Motor neuron (in vitro differentiated cells): ENCODE data around the gene SYCP2. TPM values are rescaled to one million over a fixed set of nuclear protein-coding genes. Genes with fewer than 3 reads are reported as not detected.
"Not testable (repeated sequence)": the region's sequence is repeated elsewhere in the genome, so short reads cannot be mapped to it uniquely, and the experiment has no call there.

Experiments used
- ATAC-seq, 8 experiments: fragments of 200-7000 bp; cut with Tn5 transposase; replicated peaks in 6 of 8; 2 replicates each; pipeline ENCODE4 v1.8.0; 2021; ENCODE audit warnings: mild to moderate bottlenecking in 8 of 8, moderate library complexity in 8 of 8
- H3K27ac ChIP-seq, 2 donors: fragments of 250-450 bp; sonication (Bioruptor Pico); 2 replicates each; pipeline ENCODE4 v1.9.0; 2021; ENCODE audit warnings: antibody characterized with exemption in 2 of 2, mild to moderate bottlenecking in 2 of 2, moderate library complexity in 1 of 2
- H3K4me1 ChIP-seq, 2 donors: fragments of 250-450 bp; sonication (Bioruptor Pico); replicated peaks in 1 of 2; 2 replicates each; pipeline ENCODE4 v1.6.1; 2021; ENCODE audit warnings: antibody characterized with exemption in 2 of 2, mild to moderate bottlenecking in 2 of 2, moderate library complexity in 1 of 2
- H3K4me3 ChIP-seq, 5 donors: fragments of 250-450 bp; sonication (Bioruptor Pico); 2 replicates each; pipeline ENCODE4 v1.9.0; 2021; ENCODE audit warnings: antibody characterized with exemption in 5 of 5, mild to moderate bottlenecking in 5 of 5, moderate library complexity in 4 of 5
- WGBS, 10 experiments: fragments of 450-650 bp; shearing (Covaris generic); methylation state at CpG; one replicate each; pipeline ENCODE4 v1.0.0; 2022; 5-methylcytosine and 5-hydroxymethylcytosine counted together
- in situ Hi-C, 9 experiments: fragments of 400-800 bp; cut with MboI; loops; one replicate each; pipeline ENCODE4 v1.15.0; 2021; ENCODE audit warnings: low sequenced_read_pairs in 9 of 9, low pct_unique_long_range_greater_than_20kb in 2 of 9; ENCODE audit not compliant: unreplicated experiment in 9 of 9
- total RNA-seq, 8 experiments: library from RNA; unstranded; fragments of 300-600 nt; gene quantifications; 2 replicates each; pipeline versions ENCODE4 v1.2.3 to v1.2.4, GENCODE V29; 2022

SYCP2 gene
- total RNA-seq, 8 experiments from 2014 or later: 0.63 to 6.5 (median 1.7) TPM

GRCh38 chr20:59957568-59957967 lies 24.1 kb upstream of the SYCP2 start:
- in situ Hi-C loops, H3K4me3 ChIP-seq, ATAC-seq, H3K27ac ChIP-seq: not testable (repeated sequence)
- peaks cover 5 to 15% of the 10 kb centered on the region in 2 donors for H3K4me1 ChIP-seq

- WGBS, 10 experiments: 50 to 100% (median 82%) methylated on average over 2 to 6 of the region's 8 CpGs; no CpG with 5 or more reads in 2 of the 10 experiments
- Histone ChIP-seq H3K4me1 (peaks cover 0 to 3% of the 10 kb centered on the region in 2 donors), H3K27ac (no peak overlapping the region), H3K4me3 (no peak overlapping the region)
- in situ Hi-C loops: no loop called here
- ATAC-seq: peak; percentile 65 to 95 (median 92)
Measured at GRCh38 chr20:59955131-59955796, 21.8 kb upstream of the SYCP2 start.

GRCh38 chr20:59954718-59955117 lies 21.3 kb upstream of the SYCP2 start:
- in situ Hi-C loops: no loop called here
- H3K4me1 ChIP-seq: peaks cover 0 to 3% of the 10 kb centered on the region in 2 donors
- ATAC-seq: no peak
- WGBS, 10 experiments: 86 to 100% (median 92%) methylated on average over 1 to 2 of the region's 4 CpGs; no CpG with 5 or more reads in 7 of the 10 experiments
- H3K4me3 ChIP-seq: no peak overlapping the region
- no peak overlapping the region for H3K27ac ChIP-seq

GRCh38 chr20:59949911-59950310 lies 16.5 kb upstream of the SYCP2 start:
- in situ Hi-C loops: no loop called here

GRCh38 chr20:59948828-59949720 lies 15.6 kb upstream of the SYCP2 start:
- in situ Hi-C loops: no loop called here
- Histone ChIP-seq H3K4me1 (peaks cover 7 to 42% of the 10 kb centered on the region in 2 donors), H3K4me3 (no peak overlapping the region), H3K27ac (no peak overlapping the region)
- ATAC-seq: peak in 4 of 8 experiments; percentile 19 to 54 (median 44)
- WGBS, 10 experiments: 11 to 57% (median 40%) methylated on average over 3 to 7 of the region's 7 CpGs; no CpG with 5 or more reads in 1 of the 10 experiments

More at GRCh38 chr20:59949911-59950310, 16.5 kb upstream of the SYCP2 start:
- no peak for ATAC-seq
- Histone ChIP-seq H3K4me3 (no peak overlapping the region), H3K4me1 (peaks cover 7 to 34% of the 10 kb centered on the region in 2 donors), H3K27ac (no peak overlapping the region)
- WGBS, 10 experiments: 67 to 98% (median 93%) methylated on average over 1 to 6 of the region's 6 CpGs

GRCh38 chr20:59948212-59948611 lies 14.8 kb upstream of the SYCP2 start:
- WGBS, 10 experiments: 17 to 100% (median 83%) methylated on average over 1 of the region's 1 CpG; no CpG with 5 or more reads in 3 of the 10 experiments

GRCh38 chr20:59947376-59947775 lies 13.9 kb upstream of the SYCP2 start:
- ATAC-seq: no peak
- H3K27ac ChIP-seq: no peak overlapping the region
- no peak overlapping the region for H3K4me3 ChIP-seq
- WGBS, 10 experiments: 66 to 100% (median 94%) methylated on average over 1 to 8 of the region's 8 CpGs; no CpG with 5 or more reads in 2 of the 10 experiments
- in situ Hi-C loops: no loop called here
- peaks cover 7 to 59% of the 10 kb centered on the region in 2 donors for H3K4me1 ChIP-seq

More at GRCh38 chr20:59948212-59948611, 14.8 kb upstream of the SYCP2 start:
- ATAC-seq: no peak
- H3K27ac ChIP-seq: no peak overlapping the region
- H3K4me3 ChIP-seq: no peak overlapping the region
- in situ Hi-C loops: no loop called here
- H3K4me1 ChIP-seq: peaks cover 7 to 51% of the 10 kb centered on the region in 2 donors

GRCh38 chr20:59945731-59946130 lies 12.3 kb upstream of the SYCP2 start:
- WGBS, 10 experiments: 11 to 93% (median 63%) methylated on average over 1 to 2 of the region's 2 CpGs; no CpG with 5 or more reads in 1 of the 10 experiments
- in situ Hi-C loops: no loop called here
- ATAC-seq: peak in 2 of 8 experiments; percentile 3 to 10
- H3K27ac ChIP-seq: no peak overlapping the region
- no peak overlapping the region for H3K4me3 ChIP-seq
- H3K4me1 ChIP-seq: peaks cover 17 to 70% of the 10 kb centered on the region in 2 donors

- peaks cover 17 to 70% of the 10 kb centered on the region in 2 donors for H3K4me1 ChIP-seq
- ATAC-seq: no peak
- H3K27ac ChIP-seq: no peak overlapping the region
- no peak overlapping the region for H3K4me3 ChIP-seq
- in situ Hi-C loops: no loop called here
- 40 to 96% (median 74%) methylated on average over 1 to 3 of the region's 3 CpGs; no CpG with 5 or more reads in 1 of the 10 experiments for WGBS, 10 experiments
Measured at GRCh38 chr20:59945175-59945574, 11.7 kb upstream of the SYCP2 start.

GRCh38 chr20:59944726-59945125 lies 11.3 kb upstream of the SYCP2 start:
- no peak for ATAC-seq
- Histone ChIP-seq H3K4me1 (peaks cover 17 to 70% of the 10 kb centered on the region in 2 donors), H3K4me3 (no peak overlapping the region), H3K27ac (no peak overlapping the region)
- in situ Hi-C loops: no loop called here
- WGBS, 10 experiments: 60 to 98% (median 84%) methylated on average over 4 to 7 of the region's 7 CpGs

GRCh38 chr20:59942245-59942644 lies 8.8 kb upstream of the SYCP2 start:
- Histone ChIP-seq H3K4me3 (peak overlapping the region in 3 of 5 donors; percentile 37 to 65 (median 39)), H3K4me1 (peaks cover 30 to 77% of the 10 kb centered on the region in 2 donors), H3K27ac (peak overlapping the region; percentile 95 to 98)
- no peak for ATAC-seq
- 18 to 93% (median 76%) methylated on average over 2 of the region's 2 CpGs; no CpG with 5 or more reads in 2 of the 10 experiments for WGBS, 10 experiments
- in situ Hi-C loops: no loop called here

- Histone ChIP-seq H3K4me3 (peak overlapping the region; percentile 37 to 65 (median 59)), H3K27ac (peak overlapping the region; percentile 95 to 98), H3K4me1 (peaks cover 30 to 78% of the 10 kb centered on the region in 2 donors)
- 0% methylated on average over 1 to 4 of the region's 4 CpGs; no CpG with 5 or more reads in 3 of the 10 experiments for WGBS, 10 experiments
- in situ Hi-C loops: no loop called here
- ATAC-seq: no peak
Measured at GRCh38 chr20:59940956-59941294, 7.5 kb upstream of the SYCP2 start.
